K562 (cell line): Measurements from ENCODE around the gene UPK3A. TPM values are rescaled to one million over a fixed set of nuclear protein-coding genes. Genes with fewer than 3 reads are reported as not detected.

Experiments used
- ESRRB ChIP-seq: fragments of 250-450 bp; sonication (Bioruptor Pico); IDR thresholded peaks from 2 replicates; pipeline ENCODE4 v1.5.0; 2020; ENCODE audit warnings: mild to moderate bottlenecking, moderate library complexity, borderline replicate concordance
- GTF2E2 ChIP-seq: fragments of 200-800 bp; sonication (Bioruptor generic); IDR thresholded peaks from 2 replicates; pipeline ENCODE4 v1.6.1; 2016; ENCODE audit warnings: missing genetic modification characterization, missing compliant biosample characterization
- KLF13 ChIP-seq: fragments of 450-650 bp; IDR thresholded peaks from 2 replicates; pipeline ENCODE4 v1.6.1; 2016; ENCODE audit warnings: missing genetic modification characterization, low read depth, mild to moderate bottlenecking, missing compliant biosample characterization, moderate library complexity, borderline replicate concordance
- MIER1 ChIP-seq: fragments of 450-650 bp; IDR thresholded peaks from 2 replicates; pipeline ENCODE4 v1.6.1; 2016; ENCODE audit warnings: antibody characterized with exemption, mild to moderate bottlenecking, low read depth
- PPARD ChIP-seq: fragments of 250-450 bp; sonication (Bioruptor Pico); IDR thresholded peaks from 2 replicates; pipeline ENCODE4 v1.8.0; 2022; ENCODE audit warnings: inconsistent platforms, mild to moderate bottlenecking, moderate library complexity
- RBFOX2 ChIP-seq: fragments of 200-400 bp; formaldehyde crosslinking; IDR thresholded peaks from 2 replicates; pipeline ENCODE4 v1.6.1; 2017; ENCODE audit warnings: low read depth, mild to moderate bottlenecking, low read length, moderate library complexity
- SIX5 ChIP-seq, 2 experiments: IDR thresholded peaks; 2 replicates each; pipeline ENCODE4 v1.6.1; 2011; ENCODE audit warnings: low read length in 2 of 2, borderline replicate concordance in 1 of 2, low read depth in 1 of 2, mild to moderate bottlenecking in 1 of 2, moderate library complexity in 1 of 2; ENCODE audit not compliant: insufficient read depth in 1 of 2
- SMAD3 ChIP-seq: fragments of 450-650 bp; formaldehyde crosslinking; conservative IDR thresholded peaks from 2 replicates; pipeline ENCODE4 v1.4.0; 2020; ENCODE audit warnings: mild to moderate bottlenecking
- THRAP3 ChIP-seq: fragments of 450-650 bp; IDR thresholded peaks from 2 replicates; pipeline ENCODE4 v1.6.1; 2016; ENCODE audit warnings: mild to moderate bottlenecking, inconsistent platforms, borderline replicate concordance
- polyA plus RNA-seq, 8 experiments: library from polyadenylated mRNA; depleted of rRNA in 4 of 8; stranded (reverse) in 5 of 8; unstranded in 3 of 8; fragments of >200 nt; fragmentation: Nextera tagmentation in 2 of 8; fragmentation: Illumina TruSeq in 1 of 8; extraction: Ambion mirVana in 2 of 8; extraction: Trizol in 1 of 8; gene quantifications; 2 replicates each; pipeline versions ENCODE4 v1.2.1 to v1.2.3, GENCODE V29; 2011 to 2014; ENCODE audit warnings: inconsistent platforms in 1 of 8, missing spikeins in 1 of 8
- total RNA-seq, 7 experiments: library from RNA; depleted of rRNA in 6 of 7; stranded (reverse); fragments of >200 nt in 6 of 7; fragmentation: Illumina TruSeq in 2 of 7; extraction: Trizol in 2 of 7; gene quantifications; 2 replicates each; pipeline versions ENCODE4 v1.2.1 to v1.2.3, GENCODE V29; 2011 to 2021; ENCODE audit warnings: low replicate concordance in 1 of 7
- TF ChIP-seq, protein P1 (sequence below): sonication (generic); formaldehyde crosslinking; IDR thresholded peaks from 2 replicates; pipeline ENCODE4 v1.8.1; 2023; ENCODE audit warnings: mild to moderate bottlenecking, missing genetic modification reagents
- TF ChIP-seq, protein P2 (sequence below), 2 experiments: fragments of 450-650 bp; conservative IDR thresholded peaks; 2 replicates each; pipeline ENCODE4 v1.6.1; 2017; ENCODE audit warnings: mild to moderate bottlenecking in 2 of 2, moderate library complexity in 2 of 2
- TF ChIP-seq, protein P3 (sequence below): sonication (generic); formaldehyde crosslinking; IDR thresholded peaks from 2 replicates; pipeline ENCODE4 v1.8.1; 2022; ENCODE audit warnings: missing genetic modification reagents
- TF ChIP-seq, protein P4 (sequence below): sonication (generic); formaldehyde crosslinking; IDR thresholded peaks from 2 replicates; pipeline ENCODE4 v1.8.0; 2023; ENCODE audit warnings: mild to moderate bottlenecking, missing genetic modification reagents
- TF ChIP-seq, protein P5 (sequence below): sonication (generic); formaldehyde crosslinking; IDR thresholded peaks from 2 replicates; pipeline ENCODE4 v1.8.0; 2022; ENCODE audit warnings: mild to moderate bottlenecking, missing genetic modification reagents

The UPK3A gene
- total and polyA plus RNA-seq, 9 of the 15 experiments (the other 6 are each of a cell fraction or from before 2014, with no cell fraction given): not detected

DNA sequence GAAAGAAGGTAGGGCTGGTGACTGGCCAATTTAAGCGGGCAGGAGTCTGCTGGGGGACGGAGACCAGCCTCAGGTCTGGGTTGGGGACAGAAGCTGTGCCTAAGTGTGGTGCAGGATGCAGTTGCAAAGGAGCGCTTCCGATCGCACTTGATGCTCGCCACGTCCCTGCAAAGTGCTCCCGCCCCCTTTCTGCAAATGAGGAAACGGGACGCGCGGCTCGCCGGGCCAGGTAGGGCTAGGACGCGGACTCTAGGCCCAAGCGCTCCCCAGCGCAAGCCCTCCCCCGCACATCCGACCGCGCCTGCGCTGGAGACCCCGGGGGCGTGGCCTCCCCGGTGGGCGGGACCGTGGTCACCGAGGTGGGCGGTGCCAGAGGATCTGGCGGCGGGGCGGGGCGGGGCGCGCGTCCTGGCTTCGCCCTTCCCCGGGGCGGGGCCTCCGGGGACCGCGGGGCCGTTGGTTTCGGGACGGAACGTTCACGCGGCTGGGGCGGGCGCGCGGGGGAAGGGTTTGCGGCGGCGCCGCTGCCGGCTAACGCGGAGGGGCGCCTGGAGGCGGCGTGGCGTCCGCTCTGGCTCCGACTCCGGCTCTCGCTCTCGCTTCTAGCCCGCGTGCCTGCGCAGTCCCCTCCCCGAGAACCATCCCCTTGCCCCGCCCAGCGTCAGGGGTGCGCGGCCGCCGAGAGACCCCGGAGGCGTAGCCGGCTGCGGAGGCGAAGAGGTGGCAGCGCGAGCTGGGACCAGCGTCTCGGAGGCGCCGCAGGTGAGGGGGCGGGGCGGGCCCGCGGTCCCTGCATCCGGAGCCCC, 24.9 kb downstream of the UPK3A start, which contains the start of gene FAM118A (continued):
- TF ChIP-seq KLF13 (tag) (no peak), GTF2E2 (tag) (no peak), THRAP3 (no peak), SIX5 (IDR thresholded peaks at IDR 0.05; ENCODE audit: borderline replicate concordance in 1 of 2, insufficient read depth in 1 of 2, low read depth in 1 of 2, low read length in 2 of 2) (peak in 1 of 2 experiments; percentile 30; a peak in 1 of 4 replicates), PPARD (no peak), RBFOX2 (peak; percentile 81), SMAD3 (CRISPR knock-in tag) (no peak), ESRRB (CRISPR knock-in tag) (no peak), MIER1 (no peak)
- TF ChIP-seq, protein P1, sequence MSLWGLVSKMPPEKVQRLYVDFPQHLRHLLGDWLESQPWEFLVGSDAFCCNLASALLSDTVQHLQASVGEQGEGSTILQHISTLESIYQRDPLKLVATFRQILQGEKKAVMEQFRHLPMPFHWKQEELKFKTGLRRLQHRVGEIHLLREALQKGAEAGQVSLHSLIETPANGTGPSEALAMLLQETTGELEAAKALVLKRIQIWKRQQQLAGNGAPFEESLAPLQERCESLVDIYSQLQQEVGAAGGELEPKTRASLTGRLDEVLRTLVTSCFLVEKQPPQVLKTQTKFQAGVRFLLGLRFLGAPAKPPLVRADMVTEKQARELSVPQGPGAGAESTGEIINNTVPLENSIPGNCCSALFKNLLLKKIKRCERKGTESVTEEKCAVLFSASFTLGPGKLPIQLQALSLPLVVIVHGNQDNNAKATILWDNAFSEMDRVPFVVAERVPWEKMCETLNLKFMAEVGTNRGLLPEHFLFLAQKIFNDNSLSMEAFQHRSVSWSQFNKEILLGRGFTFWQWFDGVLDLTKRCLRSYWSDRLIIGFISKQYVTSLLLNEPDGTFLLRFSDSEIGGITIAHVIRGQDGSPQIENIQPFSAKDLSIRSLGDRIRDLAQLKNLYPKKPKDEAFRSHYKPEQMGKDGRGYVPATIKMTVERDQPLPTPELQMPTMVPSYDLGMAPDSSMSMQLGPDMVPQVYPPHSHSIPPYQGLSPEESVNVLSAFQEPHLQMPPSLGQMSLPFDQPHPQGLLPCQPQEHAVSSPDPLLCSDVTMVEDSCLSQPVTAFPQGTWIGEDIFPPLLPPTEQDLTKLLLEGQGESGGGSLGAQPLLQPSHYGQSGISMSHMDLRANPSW (CRISPR knock-in tag): no peak
- TF ChIP-seq, protein P2, sequence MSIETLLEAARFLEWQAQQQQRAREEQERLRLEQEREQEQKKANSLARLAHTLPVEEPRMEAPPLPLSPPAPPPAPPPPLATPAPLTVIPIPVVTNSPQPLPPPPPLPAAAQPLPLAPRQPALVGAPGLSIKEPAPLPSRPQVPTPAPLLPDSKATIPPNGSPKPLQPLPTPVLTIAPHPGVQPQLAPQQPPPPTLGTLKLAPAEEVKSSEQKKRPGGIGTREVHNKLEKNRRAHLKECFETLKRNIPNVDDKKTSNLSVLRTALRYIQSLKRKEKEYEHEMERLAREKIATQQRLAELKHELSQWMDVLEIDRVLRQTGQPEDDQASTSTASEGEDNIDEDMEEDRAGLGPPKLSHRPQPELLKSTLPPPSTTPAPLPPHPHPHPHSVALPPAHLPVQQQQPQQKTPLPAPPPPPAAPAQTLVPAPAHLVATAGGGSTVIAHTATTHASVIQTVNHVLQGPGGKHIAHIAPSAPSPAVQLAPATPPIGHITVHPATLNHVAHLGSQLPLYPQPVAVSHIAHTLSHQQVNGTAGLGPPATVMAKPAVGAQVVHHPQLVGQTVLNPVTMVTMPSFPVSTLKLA (conservative IDR thresholded peaks at IDR 0.05): peak in 1 of 2 experiments; percentile 74; a peak in 2 of 4 replicates
- TF ChIP-seq, protein P3, sequence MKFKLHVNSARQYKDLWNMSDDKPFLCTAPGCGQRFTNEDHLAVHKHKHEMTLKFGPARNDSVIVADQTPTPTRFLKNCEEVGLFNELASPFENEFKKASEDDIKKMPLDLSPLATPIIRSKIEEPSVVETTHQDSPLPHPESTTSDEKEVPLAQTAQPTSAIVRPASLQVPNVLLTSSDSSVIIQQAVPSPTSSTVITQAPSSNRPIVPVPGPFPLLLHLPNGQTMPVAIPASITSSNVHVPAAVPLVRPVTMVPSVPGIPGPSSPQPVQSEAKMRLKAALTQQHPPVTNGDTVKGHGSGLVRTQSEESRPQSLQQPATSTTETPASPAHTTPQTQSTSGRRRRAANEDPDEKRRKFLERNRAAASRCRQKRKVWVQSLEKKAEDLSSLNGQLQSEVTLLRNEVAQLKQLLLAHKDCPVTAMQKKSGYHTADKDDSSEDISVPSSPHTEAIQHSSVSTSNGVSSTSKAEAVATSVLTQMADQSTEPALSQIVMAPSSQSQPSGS: no peak
- TF ChIP-seq, protein P4, sequence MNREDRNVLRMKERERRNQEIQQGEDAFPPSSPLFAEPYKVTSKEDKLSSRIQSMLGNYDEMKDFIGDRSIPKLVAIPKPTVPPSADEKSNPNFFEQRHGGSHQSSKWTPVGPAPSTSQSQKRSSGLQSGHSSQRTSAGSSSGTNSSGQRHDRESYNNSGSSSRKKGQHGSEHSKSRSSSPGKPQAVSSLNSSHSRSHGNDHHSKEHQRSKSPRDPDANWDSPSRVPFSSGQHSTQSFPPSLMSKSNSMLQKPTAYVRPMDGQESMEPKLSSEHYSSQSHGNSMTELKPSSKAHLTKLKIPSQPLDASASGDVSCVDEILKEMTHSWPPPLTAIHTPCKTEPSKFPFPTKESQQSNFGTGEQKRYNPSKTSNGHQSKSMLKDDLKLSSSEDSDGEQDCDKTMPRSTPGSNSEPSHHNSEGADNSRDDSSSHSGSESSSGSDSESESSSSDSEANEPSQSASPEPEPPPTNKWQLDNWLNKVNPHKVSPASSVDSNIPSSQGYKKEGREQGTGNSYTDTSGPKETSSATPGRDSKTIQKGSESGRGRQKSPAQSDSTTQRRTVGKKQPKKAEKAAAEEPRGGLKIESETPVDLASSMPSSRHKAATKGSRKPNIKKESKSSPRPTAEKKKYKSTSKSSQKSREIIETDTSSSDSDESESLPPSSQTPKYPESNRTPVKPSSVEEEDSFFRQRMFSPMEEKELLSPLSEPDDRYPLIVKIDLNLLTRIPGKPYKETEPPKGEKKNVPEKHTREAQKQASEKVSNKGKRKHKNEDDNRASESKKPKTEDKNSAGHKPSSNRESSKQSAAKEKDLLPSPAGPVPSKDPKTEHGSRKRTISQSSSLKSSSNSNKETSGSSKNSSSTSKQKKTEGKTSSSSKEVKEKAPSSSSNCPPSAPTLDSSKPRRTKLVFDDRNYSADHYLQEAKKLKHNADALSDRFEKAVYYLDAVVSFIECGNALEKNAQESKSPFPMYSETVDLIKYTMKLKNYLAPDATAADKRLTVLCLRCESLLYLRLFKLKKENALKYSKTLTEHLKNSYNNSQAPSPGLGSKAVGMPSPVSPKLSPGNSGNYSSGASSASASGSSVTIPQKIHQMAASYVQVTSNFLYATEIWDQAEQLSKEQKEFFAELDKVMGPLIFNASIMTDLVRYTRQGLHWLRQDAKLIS (CRISPR knock-in tag): peak; percentile 85
- TF ChIP-seq, protein P5, sequence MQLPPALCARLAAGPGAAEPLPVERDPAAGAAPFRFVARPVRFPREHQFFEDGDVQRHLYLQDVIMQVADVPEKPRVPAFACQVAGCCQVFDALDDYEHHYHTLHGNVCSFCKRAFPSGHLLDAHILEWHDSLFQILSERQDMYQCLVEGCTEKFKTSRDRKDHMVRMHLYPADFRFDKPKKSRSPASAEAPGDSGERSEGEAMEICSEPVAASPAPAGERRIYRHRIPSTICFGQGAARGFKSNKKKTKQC: peak; percentile 41; the same call in 1 of the 2 replicates
